A673 (cell line): ENCODE data around the gene DHRS13.
"Not testable (repeated sequence)": the region's sequence is repeated elsewhere in the genome, so short reads cannot be mapped to it uniquely, and the experiment has no call there.

Experiments
- CTCF ChIP-seq: fragments of 300-800, 200-600 bp; sonication (generic); conservative IDR thresholded peaks from 2 replicates; pipeline ENCODE4 v1.5.1; 2017; ENCODE audit warnings: low read depth, mild to moderate bottlenecking, antibody characterized with exemption, low read length, moderate library complexity, mixed read lengths
- EZH2 ChIP-seq: fragments of 200-600 bp; sonication (generic); IDR thresholded peaks from 2 replicates; pipeline ENCODE4 v1.6.1; 2017; ENCODE audit warnings: borderline replicate concordance, low read depth, mild to moderate bottlenecking, mixed read lengths, antibody characterized with exemption, low read length; ENCODE audit not compliant: poor library complexity, severe bottlenecking

GRCh38 chr17:28934508-28934907, 31.6 kb upstream of the DHRS13 start:
- TF ChIP-seq CTCF, EZH2: not testable (repeated sequence)
